Measurements from ENCODE around the gene TNFRSF8. TPM values are rescaled to one million over a fixed set of nuclear protein-coding genes. Genes with fewer than 3 reads are reported as not detected.

Gene TNFRSF8
- polyA plus RNA-seq, 1 experiment: 0.22 TPM

- no peak for DNase-seq (ENCODE audit: low read depth, low spot score)
- ChIA-PET POLR2A (no interaction called here), CTCF (interaction anchor here (1.0 to 1.4 kb wide), 2 partner anchors 18 to 41 kb away, joined by 3 to 8 read pairs; no protein-coding TSS in a partner anchor)
- Histone ChIP-seq H3K27me3 (ENCODE audit: control insufficient read depth, insufficient read depth, low read length) (peaks cover 5% of the 10 kb centered on the region), H3K9me3 (ENCODE audit: control insufficient read depth, insufficient read depth, low read length) (no peaks in the 10 kb centered on the region; the same call in 1 of the 2 replicates), H3K27ac (ENCODE audit: low read depth, low read length) (no peak overlapping the region), H3K4me3 (ENCODE audit: low read depth, low read length) (no peak overlapping the region)
- no peak for TF ChIP-seq CTCF (IDR thresholded peaks at IDR 0.05; ENCODE audit: low read depth, low read length)
These were observed 102.2 kb downstream of the TNFRSF8 start for GRCh38 chr1:12165342-12165741.

GRCh38 chr1:12166834-12167492 is 103.9 kb downstream of the TNFRSF8 start, which contains the start of gene TNFRSF1B:
Gene TNFRSF1B (plus strand): TSS chr1:12166991. CDS start chr1:12167092, 101 bp downstream.
- no peak for DNase-seq (ENCODE audit: low read depth, low spot score)
- ChIA-PET POLR2A (no interaction called here), CTCF (interaction anchor here (1.4 kb wide), 1 partner anchor 42 kb away, joined by 8 read pairs; no protein-coding TSS in a partner anchor)
- H3K27me3 ChIP-seq (ENCODE audit: control insufficient read depth, insufficient read depth, low read length): peaks cover 5% of the 10 kb centered on the region
- H3K27ac ChIP-seq (ENCODE audit: low read depth, low read length): no peak within 1 kb of the TSS
- H3K4me3 ChIP-seq (ENCODE audit: low read depth, low read length): peak within 1 kb of the TSS; percentile 58
- TF ChIP-seq CTCF (IDR thresholded peaks at IDR 0.05; ENCODE audit: low read depth, low read length): no peak
- H3K9me3 ChIP-seq (ENCODE audit: control insufficient read depth, insufficient read depth, low read length): no peaks in the 10 kb centered on the region; the same call in 1 of the 2 replicates

GRCh38 chr1:12167493-12168429 is 104.7 kb downstream of the TNFRSF8 start:
- peaks cover 5% of the 10 kb centered on the region for H3K27me3 ChIP-seq (ENCODE audit: control insufficient read depth, insufficient read depth, low read length)
- POLR2A ChIA-PET: interaction anchor here (1.2 kb wide), 1 partner anchor 18 kb away, joined by 3 read pairs; no protein-coding TSS in a partner anchor
- H3K27ac ChIP-seq (ENCODE audit: low read depth, low read length): no peak overlapping the region
- no peak for DNase-seq (ENCODE audit: low read depth, low spot score)
- no peak for TF ChIP-seq CTCF (IDR thresholded peaks at IDR 0.05; ENCODE audit: low read depth, low read length)
- no peaks in the 10 kb centered on the region; the same call in 1 of the 2 replicates for H3K9me3 ChIP-seq (ENCODE audit: control insufficient read depth, insufficient read depth, low read length)
- CTCF ChIA-PET: interaction anchor here (2.3 kb wide), 1 partner anchor 43 kb away, joined by 8 read pairs; no protein-coding TSS in a partner anchor
- H3K4me3 ChIP-seq (ENCODE audit: low read depth, low read length): peak overlapping the region; percentile 58

- TF ChIP-seq CTCF (IDR thresholded peaks at IDR 0.05; ENCODE audit: low read depth, low read length): no peak
- DNase-seq (ENCODE audit: low read depth, low spot score): no peak
- H3K27me3 ChIP-seq (ENCODE audit: control insufficient read depth, insufficient read depth, low read length): peaks cover 5% of the 10 kb centered on the region
- CTCF ChIA-PET: interaction anchor here (1.2 to 2.3 kb wide), 2 partner anchors 10 to 44 kb away, joined by 4 to 8 read pairs; no protein-coding TSS in a partner anchor
- no peaks in the 10 kb centered on the region; the same call in 1 of the 2 replicates for H3K9me3 ChIP-seq (ENCODE audit: control insufficient read depth, insufficient read depth, low read length)
- no peak overlapping the region for H3K27ac ChIP-seq (ENCODE audit: low read depth, low read length)
- peak overlapping the region; percentile 25 for H3K4me3 ChIP-seq (ENCODE audit: low read depth, low read length)
- POLR2A ChIA-PET: interaction anchor here (1.2 kb wide), 1 partner anchor 17 kb away, joined by 3 read pairs; no protein-coding TSS in a partner anchor
These were observed 105.5 kb downstream of the TNFRSF8 start for GRCh38 chr1:12168451-12169160.
